ENCODE results near the gene CDKN2B. TPM values are rescaled to one million over a fixed set of nuclear protein-coding genes. Genes with fewer than 3 reads are reported as not detected.

The CDKN2B gene
- total and polyA plus RNA-seq, 10 donors, result 1.5 to 25.7 (median 9.1) TPM

GRCh38 chr9:21972361-21972760 lies 36.7 kb downstream of the CDKN2B start:
- no peak for TF ChIP-seq POLR2A (IDR thresholded peaks at IDR 0.05)
- TF ChIP-seq, protein P1, sequence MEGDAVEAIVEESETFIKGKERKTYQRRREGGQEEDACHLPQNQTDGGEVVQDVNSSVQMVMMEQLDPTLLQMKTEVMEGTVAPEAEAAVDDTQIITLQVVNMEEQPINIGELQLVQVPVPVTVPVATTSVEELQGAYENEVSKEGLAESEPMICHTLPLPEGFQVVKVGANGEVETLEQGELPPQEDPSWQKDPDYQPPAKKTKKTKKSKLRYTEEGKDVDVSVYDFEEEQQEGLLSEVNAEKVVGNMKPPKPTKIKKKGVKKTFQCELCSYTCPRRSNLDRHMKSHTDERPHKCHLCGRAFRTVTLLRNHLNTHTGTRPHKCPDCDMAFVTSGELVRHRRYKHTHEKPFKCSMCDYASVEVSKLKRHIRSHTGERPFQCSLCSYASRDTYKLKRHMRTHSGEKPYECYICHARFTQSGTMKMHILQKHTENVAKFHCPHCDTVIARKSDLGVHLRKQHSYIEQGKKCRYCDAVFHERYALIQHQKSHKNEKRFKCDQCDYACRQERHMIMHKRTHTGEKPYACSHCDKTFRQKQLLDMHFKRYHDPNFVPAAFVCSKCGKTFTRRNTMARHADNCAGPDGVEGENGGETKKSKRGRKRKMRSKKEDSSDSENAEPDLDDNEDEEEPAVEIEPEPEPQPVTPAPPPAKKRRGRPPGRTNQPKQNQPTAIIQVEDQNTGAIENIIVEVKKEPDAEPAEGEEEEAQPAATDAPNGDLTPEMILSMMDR (IDR thresholded peaks at IDR 0.05 in 8 of 11, conservative IDR thresholded peaks at IDR 0.05 in 3 of 11), result no peak
- no peak for TF ChIP-seq POLR2AphosphoS5 (IDR thresholded peaks at IDR 0.05)
- Histone ChIP-seq H3K27ac (no peak overlapping the region), H3K4me1 (peaks cover 14 to 64% (median 35%) of the 10 kb centered on the region in 6 donors), H3K36me3 (peaks cover 0 to 6% (median 0%) of the 10 kb centered on the region in 6 donors), H3K27me3 (replicated peaks in 1 of 7) (peaks cover 19 to 100% (median 100%) of the 10 kb centered on the region in 7 donors), H3K4me3 (no peak overlapping the region), H3K9me3 (peaks cover 0 to 37% (median 0%) of the 10 kb centered on the region in 8 donors)
- DNase-seq, result no peak
- intact Hi-C loops (cut with DNase I; ENCODE audit: low total_unique reads), result no loop called here

DNA sequence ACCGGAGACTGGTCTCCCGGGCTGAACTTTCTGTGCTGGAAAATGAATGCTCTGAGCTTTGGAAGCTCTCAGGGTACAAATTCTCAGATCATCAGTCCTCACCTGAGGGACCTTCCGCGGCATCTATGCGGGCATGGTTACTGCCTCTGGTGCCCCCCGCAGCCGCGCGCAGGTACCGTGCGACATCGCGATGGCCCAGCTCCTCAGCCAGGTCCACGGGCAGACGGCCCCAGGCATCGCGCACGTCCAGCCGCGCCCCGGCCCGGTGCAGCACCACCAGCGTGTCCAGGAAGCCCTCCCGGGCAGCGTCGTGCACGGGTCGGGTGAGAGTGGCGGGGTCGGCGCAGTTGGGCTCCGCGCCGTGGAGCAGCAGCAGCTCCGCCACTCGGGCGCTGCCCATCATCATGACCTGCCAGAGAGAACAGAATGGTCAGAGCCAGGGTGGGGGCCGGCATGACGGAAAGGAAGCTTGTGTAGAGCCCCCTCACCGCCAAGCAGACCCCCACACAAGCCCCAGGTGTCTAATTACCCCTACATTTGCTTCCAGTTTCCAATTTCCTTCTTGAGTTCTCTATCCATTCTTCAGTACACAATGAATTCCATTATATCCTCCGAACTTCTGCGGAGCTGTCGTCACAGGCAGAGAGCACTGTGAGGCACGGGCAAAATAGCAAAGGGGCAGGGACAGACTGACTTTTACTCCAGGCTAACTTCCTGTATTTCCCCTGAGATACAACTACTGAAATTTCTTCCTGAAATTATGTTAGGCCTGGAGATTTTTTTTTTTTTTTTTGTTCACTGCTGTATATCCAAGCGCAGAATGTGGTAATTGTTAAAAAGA lies 38.1 kb downstream of the CDKN2B start:
- Histone ChIP-seq H3K4me1 (peaks cover 14 to 66% (median 35%) of the 10 kb centered on the region in 6 donors), H3K27ac (no peak overlapping the region), H3K9me3 (peaks cover 0 to 41% (median 0%) of the 10 kb centered on the region in 8 donors), H3K36me3 (peaks cover 0 to 6% (median 0%) of the 10 kb centered on the region in 6 donors), H3K27me3 (replicated peaks in 1 of 7) (peaks cover 23 to 100% (median 100%) of the 10 kb centered on the region in 7 donors), H3K4me3 (peak overlapping the region in 1 of 8 donors; percentile 28)
- WGBS, 5 donors, result 5 to 15% (median 9%) methylated on average over 13 to 45 of the region's 45 CpGs
- TF ChIP-seq POLR2A (IDR thresholded peaks at IDR 0.05) (no peak), POLR2AphosphoS5 (IDR thresholded peaks at IDR 0.05) (peak in 1 of 3 donors; percentile 15)
- TF ChIP-seq, protein P1 (IDR thresholded peaks at IDR 0.05 in 8 of 11, conservative IDR thresholded peaks at IDR 0.05 in 3 of 11), result no peak
- intact Hi-C loops (cut with DNase I; ENCODE audit: low total_unique reads), result no loop called here
- no peak for DNase-seq

- H3K9me3 ChIP-seq, result peaks cover 0 to 41% (median 0%) of the 10 kb centered on the region in 8 donors
- H3K4me3 ChIP-seq, result peak overlapping the region in 1 of 8 donors; percentile 28
- TF ChIP-seq, protein P1 (IDR thresholded peaks at IDR 0.05 in 8 of 11, conservative IDR thresholded peaks at IDR 0.05 in 3 of 11), result no peak
- TF ChIP-seq POLR2AphosphoS5 (IDR thresholded peaks at IDR 0.05) (no peak), POLR2A (IDR thresholded peaks at IDR 0.05) (no peak)
- 15 to 29% (median 22%) methylated on average over 24 of the region's 24 CpGs for WGBS, 5 donors
- intact Hi-C loops (cut with DNase I; ENCODE audit: low total_unique reads), result no loop called here
- no peak for DNase-seq
- peaks cover 19 to 66% (median 36%) of the 10 kb centered on the region in 6 donors for H3K4me1 ChIP-seq
- H3K27me3 ChIP-seq (replicated peaks in 1 of 7), result peaks cover 26 to 100% (median 100%) of the 10 kb centered on the region in 7 donors
- no peak overlapping the region for H3K27ac ChIP-seq
- peaks cover 0 to 6% (median 0%) of the 10 kb centered on the region in 6 donors for H3K36me3 ChIP-seq
Measured at GRCh38 chr9:21969951-21970799, 38.9 kb downstream of the CDKN2B start.
